ENCODE data around the gene HDAC4. TPM values are rescaled to one million over a fixed set of nuclear protein-coding genes. Genes with fewer than 3 reads are reported as not detected.

Gene HDAC4
- total RNA-seq, 1 donor, result 28.3 TPM

DNA sequence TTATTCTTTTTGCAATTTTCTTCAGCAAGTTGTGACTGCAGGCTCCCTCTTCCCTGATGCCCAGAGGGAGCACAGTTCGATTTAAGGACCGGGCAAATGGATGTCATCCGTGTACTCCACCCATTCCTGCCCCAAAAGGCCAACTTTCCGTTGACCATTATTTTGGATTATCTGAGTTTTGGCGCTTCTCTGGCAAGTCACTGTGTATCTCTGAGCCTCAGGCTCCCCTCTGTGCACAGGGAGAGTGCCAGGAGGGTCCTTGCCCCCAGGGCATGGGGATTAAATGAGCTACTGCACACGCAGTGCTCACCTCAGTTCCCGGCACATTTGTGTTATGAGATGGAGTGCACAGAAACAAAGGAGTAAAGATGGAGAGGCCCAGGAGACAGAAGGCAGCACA is 41.4 kb upstream of the HDAC4 start:
- no peak overlapping the region for H3K4me3 ChIP-seq (ENCODE audit: low read depth, low read length)
- no peak for DNase-seq (ENCODE audit: low read depth)
- TF ChIP-seq, protein P1, sequence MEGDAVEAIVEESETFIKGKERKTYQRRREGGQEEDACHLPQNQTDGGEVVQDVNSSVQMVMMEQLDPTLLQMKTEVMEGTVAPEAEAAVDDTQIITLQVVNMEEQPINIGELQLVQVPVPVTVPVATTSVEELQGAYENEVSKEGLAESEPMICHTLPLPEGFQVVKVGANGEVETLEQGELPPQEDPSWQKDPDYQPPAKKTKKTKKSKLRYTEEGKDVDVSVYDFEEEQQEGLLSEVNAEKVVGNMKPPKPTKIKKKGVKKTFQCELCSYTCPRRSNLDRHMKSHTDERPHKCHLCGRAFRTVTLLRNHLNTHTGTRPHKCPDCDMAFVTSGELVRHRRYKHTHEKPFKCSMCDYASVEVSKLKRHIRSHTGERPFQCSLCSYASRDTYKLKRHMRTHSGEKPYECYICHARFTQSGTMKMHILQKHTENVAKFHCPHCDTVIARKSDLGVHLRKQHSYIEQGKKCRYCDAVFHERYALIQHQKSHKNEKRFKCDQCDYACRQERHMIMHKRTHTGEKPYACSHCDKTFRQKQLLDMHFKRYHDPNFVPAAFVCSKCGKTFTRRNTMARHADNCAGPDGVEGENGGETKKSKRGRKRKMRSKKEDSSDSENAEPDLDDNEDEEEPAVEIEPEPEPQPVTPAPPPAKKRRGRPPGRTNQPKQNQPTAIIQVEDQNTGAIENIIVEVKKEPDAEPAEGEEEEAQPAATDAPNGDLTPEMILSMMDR (IDR thresholded peaks at IDR 0.05; ENCODE audit: insufficient read depth, low read length), result no peak

DNA sequence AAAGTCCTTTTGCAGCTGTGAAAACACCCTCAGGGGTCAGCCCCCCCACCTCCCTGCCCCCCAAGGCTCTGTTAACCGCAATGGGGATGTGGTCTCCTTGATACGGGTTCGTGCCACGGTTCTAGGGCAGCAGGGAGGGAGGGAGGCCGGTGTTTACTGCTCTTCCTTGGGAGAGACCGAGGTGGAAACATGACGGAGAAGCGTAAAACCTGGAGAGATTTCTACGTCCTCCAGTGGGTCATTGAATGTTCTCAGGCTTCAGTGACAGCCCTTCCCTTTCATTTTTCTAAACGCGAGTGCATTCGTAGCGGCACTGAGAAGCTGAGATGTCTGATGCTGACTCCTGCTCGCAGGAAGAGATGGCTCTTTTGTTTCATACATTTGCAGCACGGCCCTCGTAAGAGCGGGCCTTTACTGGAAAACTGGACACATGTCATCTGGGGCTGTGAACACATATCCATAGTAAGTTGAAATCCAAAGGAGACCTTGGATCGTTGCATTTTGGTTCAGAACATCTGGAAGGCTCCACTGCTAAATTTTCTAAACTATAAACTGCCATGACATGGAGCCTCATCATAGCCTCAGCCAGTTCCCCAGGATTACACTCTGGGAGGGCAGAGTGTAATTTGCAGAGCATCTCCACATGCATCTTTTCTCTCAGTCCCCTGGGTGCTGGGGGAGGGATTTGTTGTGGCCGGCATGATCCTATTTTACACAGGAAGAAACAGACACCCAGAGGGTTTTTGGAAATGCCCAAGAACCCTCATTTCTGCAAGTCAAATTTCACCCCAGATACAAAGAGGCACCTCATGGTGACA is 40.6 kb upstream of the HDAC4 start:
- no peak for DNase-seq (ENCODE audit: low read depth)
- H3K4me3 ChIP-seq (ENCODE audit: low read depth, low read length), result no peak overlapping the region
- TF ChIP-seq, protein P1 (IDR thresholded peaks at IDR 0.05; ENCODE audit: insufficient read depth, low read length), result no peak

DNA sequence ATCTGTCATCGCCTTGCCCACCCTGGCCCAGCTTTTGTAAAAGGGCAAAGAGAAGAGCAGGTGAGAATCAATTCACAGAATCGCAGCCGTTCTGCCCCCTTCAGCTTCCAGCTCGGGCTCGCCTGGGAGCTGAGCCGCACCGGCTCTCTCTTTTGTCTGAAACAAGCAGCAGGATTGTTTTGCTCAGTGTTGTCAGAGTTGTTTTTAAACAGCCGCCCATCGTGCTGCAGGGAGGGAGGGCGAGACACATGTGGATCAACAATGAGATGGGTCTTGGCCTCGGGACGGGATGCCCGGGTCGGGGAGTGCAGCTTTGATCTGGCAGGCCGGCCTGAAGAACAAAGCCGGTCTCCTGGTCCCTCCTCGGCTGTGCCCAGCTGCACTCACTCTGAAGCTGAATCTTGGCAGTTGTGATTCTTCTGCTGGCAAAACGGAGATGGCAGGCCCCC is 39.7 kb upstream of the HDAC4 start:
- H3K4me3 ChIP-seq (ENCODE audit: low read depth, low read length), result no peak overlapping the region
- no peak for DNase-seq (ENCODE audit: low read depth)
- TF ChIP-seq, protein P1 (IDR thresholded peaks at IDR 0.05; ENCODE audit: insufficient read depth, low read length), result no peak

DNA sequence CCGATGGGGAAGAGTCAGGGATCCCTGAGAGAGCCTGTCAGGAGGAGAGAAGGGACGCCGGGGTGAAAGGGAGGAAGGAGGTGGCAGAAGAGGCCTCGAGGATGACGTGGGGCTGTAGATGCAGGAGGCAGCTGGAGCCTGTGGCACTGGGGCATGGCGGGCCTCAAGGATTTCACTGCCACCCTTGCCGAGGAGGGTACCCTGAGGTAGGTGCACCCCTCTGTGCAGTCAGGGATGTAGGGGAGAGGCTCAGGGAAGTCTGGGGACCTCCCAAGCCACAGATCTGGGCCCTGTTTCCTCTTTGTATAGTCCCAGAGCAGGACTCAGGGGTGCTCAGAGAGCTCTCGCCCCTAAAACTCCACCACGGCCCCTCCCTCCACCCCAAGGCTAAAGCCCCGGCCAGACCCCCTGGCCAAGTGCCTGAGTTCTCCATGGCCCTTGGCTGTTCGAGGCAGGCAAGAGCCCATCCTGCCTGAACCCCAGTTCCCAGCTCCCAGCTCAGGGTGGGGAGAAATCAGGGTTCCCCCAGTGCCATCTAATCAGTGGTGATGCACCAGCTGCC is 39.0 kb upstream of the HDAC4 start:
- TF ChIP-seq, protein P1 (IDR thresholded peaks at IDR 0.05; ENCODE audit: insufficient read depth, low read length), result no peak
- DNase-seq (ENCODE audit: low read depth), result no peak
- no peak overlapping the region for H3K4me3 ChIP-seq (ENCODE audit: low read depth, low read length)

DNA sequence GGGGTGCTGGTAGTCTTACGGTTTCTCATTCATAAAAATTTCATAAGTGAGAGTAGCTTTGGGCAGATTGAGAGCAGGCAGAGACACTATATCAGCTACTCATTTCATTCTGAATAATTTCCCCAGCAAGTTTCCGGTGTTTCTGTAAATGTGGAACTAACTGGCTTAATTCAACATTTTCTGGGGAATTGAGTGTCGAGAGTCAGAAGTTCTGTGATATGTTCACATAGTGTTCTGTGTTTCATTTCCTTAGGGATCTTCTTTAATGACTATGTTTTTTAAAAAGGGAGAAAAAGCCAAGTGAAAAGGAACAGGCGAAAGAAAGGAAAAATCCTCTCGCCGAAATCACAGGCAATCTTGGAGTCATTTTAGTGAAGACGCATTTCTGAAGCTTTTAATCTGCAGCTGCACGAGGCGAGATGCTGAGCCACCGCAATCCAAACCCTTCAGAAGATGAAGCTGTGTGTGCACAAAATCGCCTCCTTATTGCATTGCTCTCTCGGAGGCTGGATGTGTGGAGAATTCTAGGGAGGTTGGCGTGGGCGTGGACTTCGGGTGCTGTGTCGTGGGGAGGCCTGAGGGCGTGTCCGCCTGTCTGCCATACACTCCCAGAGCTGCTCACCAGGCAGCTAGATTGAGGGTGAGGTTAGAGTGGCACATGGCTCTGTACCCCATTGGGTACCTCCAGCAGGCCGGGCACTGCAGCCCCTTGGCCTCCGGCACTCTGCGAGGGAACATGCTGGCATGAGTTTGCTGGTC is 38.4 kb upstream of the HDAC4 start:
- H3K4me3 ChIP-seq (ENCODE audit: low read depth, low read length), result no peak overlapping the region
- no peak for DNase-seq (ENCODE audit: low read depth)
- TF ChIP-seq, protein P1 (IDR thresholded peaks at IDR 0.05; ENCODE audit: insufficient read depth, low read length), result no peak

DNA sequence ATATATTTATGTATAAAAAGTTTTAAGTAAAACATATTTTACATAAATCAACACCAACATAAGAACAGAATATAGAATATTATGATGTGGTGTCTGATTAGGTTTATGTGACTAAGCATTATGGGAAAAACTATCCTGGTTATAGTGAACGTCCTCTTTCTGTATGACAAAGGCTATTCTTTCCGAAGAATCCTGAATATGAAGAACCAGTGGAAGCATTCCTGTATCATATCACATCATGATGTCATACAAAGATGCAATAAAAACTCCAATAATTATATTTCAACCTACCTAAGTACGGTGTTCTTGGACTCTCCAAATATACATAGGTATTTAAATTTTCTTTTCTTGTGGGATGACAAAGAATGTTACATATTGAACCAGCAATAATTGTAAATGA is 37.5 kb upstream of the HDAC4 start:
- H3K4me3 ChIP-seq (ENCODE audit: low read depth, low read length), result no peak overlapping the region
- TF ChIP-seq, protein P1 (IDR thresholded peaks at IDR 0.05; ENCODE audit: insufficient read depth, low read length), result no peak
- DNase-seq (ENCODE audit: low read depth), result no peak

All from fibroblast of the aortic adventitia (primary cell).